Mesodermal cell (in vitro differentiated cells): ENCODE data around the gene NREP.
"Not testable (repeated sequence)": the region's sequence is repeated elsewhere in the genome, so short reads cannot be mapped to it uniquely, and the experiment has no call there.

Experiments used
- H3K27ac ChIP-seq: 2 replicates; pipeline ENCODE4 v1.7.0; 2013; ENCODE audit warnings: mild to moderate bottlenecking, low read depth, low read length, moderate library complexity; ENCODE audit not compliant: severe bottlenecking
- H3K36me3 ChIP-seq: 2 replicates; pipeline ENCODE4 v1.7.1; 2013; ENCODE audit warnings: mild to moderate bottlenecking, low read length, moderate library complexity; ENCODE audit not compliant: control insufficient read depth, insufficient read depth
- H3K4me1 ChIP-seq: one replicate; pipeline ENCODE4 v1.7.1; 2013; ENCODE audit warnings: mild to moderate bottlenecking, low read length; ENCODE audit not compliant: insufficient read depth, control insufficient read depth, poor library complexity, severe bottlenecking
- H3K4me3 ChIP-seq: 2 replicates; pipeline ENCODE4 v1.7.0; 2013; ENCODE audit warnings: low read length, control low read depth, mild to moderate bottlenecking; ENCODE audit not compliant: insufficient read depth, poor library complexity, severe bottlenecking; ENCODE audit errors: extremely low read depth
- H3K9me3 ChIP-seq: 2 replicates; pipeline ENCODE4 v1.7.1; 2013; ENCODE audit warnings: mild to moderate bottlenecking, low read length, moderate library complexity; ENCODE audit not compliant: control insufficient read depth
- WGBS, 2 experiments: methylation state at CpG; one replicate each; pipeline ENCODE4 v1.1.5; 2013; ENCODE audit warnings: missing lambda C conversion rate in 2 of 2; ENCODE audit not compliant: insufficient coverage in 2 of 2; 5-methylcytosine and 5-hydroxymethylcytosine counted together

NREP gene

DNA sequence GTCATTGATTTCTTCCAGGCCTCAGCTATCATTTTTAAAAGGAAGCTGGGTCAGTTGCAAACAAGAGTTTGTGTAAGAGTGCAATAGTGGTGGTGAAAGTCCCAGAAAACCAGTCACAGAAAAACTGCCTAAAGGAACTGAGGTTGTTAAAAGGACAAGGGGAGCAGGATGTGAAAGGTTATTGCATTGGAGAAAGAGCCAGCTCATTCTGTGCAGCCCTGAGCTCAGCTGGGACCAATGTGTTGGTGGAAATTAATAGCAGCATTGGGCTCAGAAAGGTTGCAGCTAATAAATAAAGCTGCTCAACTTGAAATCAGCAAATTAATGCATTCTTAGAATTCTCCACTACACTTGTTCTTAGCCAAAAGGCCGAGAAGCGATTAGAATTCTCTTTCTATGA, 34.9 kb downstream of the NREP start:
- Histone ChIP-seq H3K9me3 (peaks cover under 1% of the 10 kb centered on the region), H3K4me3 (no peak overlapping the region), H3K4me1 (no peaks in the 10 kb centered on the region), H3K36me3 (peaks cover 11% of the 10 kb centered on the region), H3K27ac (no peak overlapping the region)
- 67 to 75% methylated on average over 2 of the region's 2 CpGs for WGBS, 2 experiments

DNA sequence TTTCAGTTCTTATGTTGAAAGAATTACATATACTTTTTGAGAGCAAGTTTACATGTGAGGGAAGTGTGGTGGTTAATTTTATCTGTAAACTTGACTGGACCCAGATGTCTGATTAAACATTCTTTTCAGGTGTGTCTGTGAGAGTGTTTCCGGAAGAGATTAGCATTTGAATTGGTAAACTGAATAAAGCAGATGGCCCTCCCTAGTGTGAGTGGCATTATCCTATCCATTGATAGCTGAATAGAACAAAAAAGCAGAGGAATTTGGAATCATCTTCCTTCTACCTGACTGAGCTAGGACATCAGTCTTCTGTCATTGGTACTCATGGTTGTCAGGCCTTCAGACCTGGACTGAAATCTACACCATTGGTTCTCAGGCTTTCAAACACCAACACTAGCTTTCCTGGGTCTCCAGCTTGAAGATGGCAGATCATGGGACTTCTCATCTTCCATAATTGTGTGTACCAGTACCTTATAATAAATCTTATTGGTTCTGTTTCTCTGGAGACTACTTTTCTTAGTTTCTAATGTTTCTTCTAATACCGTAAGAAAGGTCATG, 36.6 kb downstream of the NREP start:
- no peak overlapping the region for H3K4me3 ChIP-seq
- H3K9me3 ChIP-seq = peaks cover 10% of the 10 kb centered on the region
- H3K36me3 ChIP-seq = peaks cover 3% of the 10 kb centered on the region
- H3K4me1 ChIP-seq = no peaks in the 10 kb centered on the region
- 100% methylated on average over 1 of the region's 2 CpGs; no CpG with 5 or more reads in 1 of the 2 experiments for WGBS, 2 experiments
- no peak overlapping the region for H3K27ac ChIP-seq

DNA sequence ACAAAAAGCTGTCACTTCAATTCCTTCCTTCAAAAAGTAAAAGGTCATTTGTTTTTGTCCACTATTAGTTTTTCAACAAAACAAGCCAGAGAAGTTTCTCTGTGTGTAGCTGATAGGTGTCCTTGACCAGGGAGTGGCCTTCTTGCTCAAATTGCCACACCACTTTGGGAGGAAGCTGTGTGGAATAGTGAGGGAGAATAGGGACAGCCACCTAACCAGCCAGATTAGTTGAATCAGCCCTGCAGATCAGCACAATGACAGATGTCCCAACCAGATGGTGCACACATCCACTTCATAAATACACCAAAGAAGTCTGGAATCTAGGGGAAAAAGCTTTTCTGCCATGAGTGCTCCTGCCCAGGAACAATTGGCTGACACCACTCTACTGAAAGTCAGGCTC, 37.2 kb downstream of the NREP start:
- Histone ChIP-seq H3K9me3 (peaks cover 14% of the 10 kb centered on the region), H3K36me3 (no peaks in the 10 kb centered on the region), H3K27ac (no peak overlapping the region), H3K4me1 (no peaks in the 10 kb centered on the region), H3K4me3 (no peak overlapping the region)

DNA sequence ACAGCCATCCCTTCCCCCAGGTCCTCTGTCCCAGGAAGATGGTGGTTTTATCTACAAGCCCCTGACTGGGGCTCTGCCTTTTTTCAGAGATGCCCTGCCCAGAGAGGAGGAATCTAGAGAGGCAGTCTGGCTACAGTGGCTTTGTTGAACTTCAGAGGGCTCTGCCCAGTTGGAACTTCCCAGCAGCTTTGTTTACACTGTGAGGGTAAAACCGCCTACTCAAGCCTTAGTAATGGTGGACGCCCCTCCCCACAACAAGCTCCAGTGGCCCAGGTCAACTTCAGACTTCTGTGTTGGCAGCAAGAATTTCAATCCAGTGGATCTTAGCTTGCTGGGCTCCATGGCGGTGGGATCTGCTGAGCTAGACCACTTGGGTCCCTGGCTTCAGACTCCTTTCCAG, 40.2 kb downstream of the NREP start:
- H3K4me3 ChIP-seq, H3K27ac ChIP-seq, H3K36me3 ChIP-seq, H3K4me1 ChIP-seq: not testable (repeated sequence)
- peaks cover 19% of the 10 kb centered on the region for H3K9me3 ChIP-seq
- WGBS, 2 experiments = 84 to 100% methylated on average over 2 to 3 of the region's 3 CpGs

- no CpG with 5 or more reads among the region's 1 CpG for WGBS, 2 experiments
Observed at GRCh38 chr5:111707630-111708164, 49.3 kb downstream of the NREP start.

GRCh38 chr5:111706345-111706744, 50.6 kb downstream of the NREP start:
- Histone ChIP-seq H3K9me3 (no peaks in the 10 kb centered on the region), H3K4me1 (no peaks in the 10 kb centered on the region), H3K4me3 (no peak overlapping the region), H3K36me3 (no peaks in the 10 kb centered on the region), H3K27ac (no peak overlapping the region)
- WGBS, 2 experiments = 78% methylated on average over 1 of the region's 4 CpGs; no CpG with 5 or more reads in 1 of the 2 experiments

More at GRCh38 chr5:111707630-111708164, 49.3 kb downstream of the NREP start:
- H3K4me1 ChIP-seq = no peaks in the 10 kb centered on the region
- no peaks in the 10 kb centered on the region for H3K9me3 ChIP-seq
- H3K36me3 ChIP-seq = no peaks in the 10 kb centered on the region
- no peak overlapping the region for H3K4me3 ChIP-seq
- H3K27ac ChIP-seq = no peak overlapping the region

DNA sequence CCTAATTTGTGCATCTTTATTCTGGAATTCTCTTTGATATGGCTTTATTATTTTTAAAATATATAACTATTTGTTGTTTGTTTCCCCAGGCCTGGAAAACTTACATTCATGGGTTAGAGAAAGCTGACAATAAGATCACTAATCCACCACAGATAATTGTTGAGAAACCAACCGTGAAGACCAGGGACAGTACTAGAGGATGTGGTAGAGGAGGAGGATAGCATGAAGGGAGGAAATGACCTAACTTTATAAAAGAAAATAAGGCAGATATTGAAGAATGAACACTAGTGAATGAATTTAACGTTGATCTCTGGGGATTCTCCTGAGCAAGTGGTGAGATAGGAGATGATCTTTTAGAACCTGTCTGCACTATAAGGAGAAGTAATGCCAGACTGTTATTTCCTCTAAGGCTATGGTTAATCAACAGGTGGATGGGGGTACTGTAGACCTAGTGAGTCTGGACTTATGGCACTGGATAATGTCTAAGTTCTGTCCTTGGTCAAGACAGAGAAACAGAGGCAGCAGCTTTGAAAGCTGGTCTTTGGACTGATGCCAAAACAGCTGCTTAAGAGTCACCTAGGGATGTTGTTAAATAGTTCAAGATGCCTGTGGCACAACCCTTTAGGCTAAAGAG, 52.4 kb downstream of the NREP start:
- Histone ChIP-seq H3K36me3 (no peaks in the 10 kb centered on the region), H3K27ac (no peak overlapping the region), H3K4me3 (no peak overlapping the region), H3K9me3 (no peaks in the 10 kb centered on the region), H3K4me1 (no peaks in the 10 kb centered on the region)
- WGBS, 2 experiments = 89 to 100% methylated on average over 1 of the region's 2 CpGs

DNA sequence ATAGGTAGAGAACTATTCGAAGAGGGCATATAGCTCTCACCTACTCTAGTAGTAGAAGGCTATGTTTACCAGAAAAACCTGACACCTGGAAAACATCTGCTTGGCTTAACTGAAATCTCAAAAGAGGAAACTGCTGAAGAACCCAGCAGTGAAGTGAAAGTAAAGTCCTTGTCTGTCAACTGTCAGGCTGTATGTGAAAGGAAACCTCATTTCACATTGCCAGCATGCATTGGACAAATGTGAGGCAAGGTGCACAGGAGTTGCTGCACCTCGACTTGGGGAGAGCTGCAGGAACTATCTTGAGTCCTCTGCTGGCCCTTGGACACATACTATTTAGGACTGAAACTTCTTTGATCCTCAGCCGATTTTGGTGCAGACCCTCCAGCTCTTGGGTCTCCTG, 53.3 kb downstream of the NREP start:
- H3K36me3 ChIP-seq = no peaks in the 10 kb centered on the region
- H3K9me3 ChIP-seq = no peaks in the 10 kb centered on the region
- H3K4me1 ChIP-seq = no peaks in the 10 kb centered on the region
- no peak overlapping the region for H3K4me3 ChIP-seq
- WGBS, 2 experiments = 76 to 91% methylated on average over 2 of the region's 3 CpGs
- no peak overlapping the region for H3K27ac ChIP-seq

DNA sequence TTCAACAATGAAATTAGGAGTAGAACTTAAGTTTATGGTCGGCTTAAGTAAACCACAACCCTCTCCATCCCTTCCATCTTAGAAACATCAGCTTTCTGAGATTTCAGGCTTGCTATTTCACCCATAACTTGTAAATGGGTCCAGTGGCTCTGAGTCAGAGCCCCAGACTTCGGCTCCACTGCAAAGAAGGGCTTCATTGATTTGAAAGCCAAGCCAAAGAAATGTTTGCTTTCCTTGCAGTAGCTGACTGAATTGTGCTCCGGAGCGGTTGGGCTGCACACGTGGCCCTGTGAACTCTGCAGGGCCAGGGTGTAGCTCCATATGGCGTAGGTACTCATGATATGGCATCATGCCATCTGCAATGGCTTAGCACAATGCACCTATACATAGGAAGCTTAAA, 57.0 kb downstream of the NREP start:
- H3K4me1 ChIP-seq = peaks cover 6% of the 10 kb centered on the region
- 91 to 92% methylated on average over 4 to 5 of the region's 6 CpGs for WGBS, 2 experiments
- H3K4me3 ChIP-seq = no peak overlapping the region
- H3K36me3 ChIP-seq = no peaks in the 10 kb centered on the region
- no peak overlapping the region for H3K27ac ChIP-seq
- no peaks in the 10 kb centered on the region for H3K9me3 ChIP-seq

GRCh38 chr5:111699324-111699723, 57.7 kb downstream of the NREP start:
- H3K9me3 ChIP-seq = no peaks in the 10 kb centered on the region
- WGBS, 2 experiments = no CpG with 5 or more reads among the region's 1 CpG
- no peaks in the 10 kb centered on the region for H3K36me3 ChIP-seq
- H3K27ac ChIP-seq = no peak overlapping the region
- no peak overlapping the region for H3K4me3 ChIP-seq
- H3K4me1 ChIP-seq = peaks cover 9% of the 10 kb centered on the region
